Mesothelial cell of epicardium (in vitro differentiated cells): ENCODE measurements around the gene LAMB2. TPM values are rescaled to one million over a fixed set of nuclear protein-coding genes. Genes with fewer than 3 reads are reported as not detected.

Experiments
- DNase-seq, 2 experiments: peaks; one replicate each; pipeline ENCODE4 v3.0.0; 2021; ENCODE audit warnings: low spot score in 2 of 2; ENCODE audit not compliant: unreplicated experiment in 2 of 2
- H3K27ac Mint-ChIP-seq: 2 replicates; pipeline ENCODE4 v1.8.0; 2021; ENCODE audit warnings: mixed read lengths
- H3K27me3 Mint-ChIP-seq: 2 replicates; pipeline ENCODE4 v1.8.0; 2021; ENCODE audit warnings: low read depth, mixed read lengths
- H3K36me3 Mint-ChIP-seq: 2 replicates; pipeline ENCODE4 v1.8.0; 2021; ENCODE audit warnings: mixed read lengths
- H3K4me1 Mint-ChIP-seq: 2 replicates; pipeline ENCODE4 v1.8.0; 2021; ENCODE audit warnings: mixed read lengths
- H3K4me3 Mint-ChIP-seq: 2 replicates; pipeline ENCODE4 v1.8.0; 2021; ENCODE audit warnings: mild to moderate bottlenecking, moderate library complexity, mixed read lengths
- H3K9me3 Mint-ChIP-seq: 2 replicates; pipeline ENCODE4 v1.8.0; 2021; ENCODE audit warnings: mixed read lengths
- total RNA-seq: library from RNA; stranded (reverse); gene quantifications from 3 replicates; pipeline ENCODE4 v1.2.1, GENCODE V29; 2021
- TF ChIP-seq, protein P1 (sequence below): fragments of 200-600 bp; sonication (generic); IDR thresholded peaks from one replicate; pipeline ENCODE4 v1.5.0; 2021; ENCODE audit warnings: antibody characterized with exemption; ENCODE audit not compliant: unreplicated experiment

Gene LAMB2
- total RNA-seq, 1 donor from 2014 or later, result 359 TPM

DNA sequence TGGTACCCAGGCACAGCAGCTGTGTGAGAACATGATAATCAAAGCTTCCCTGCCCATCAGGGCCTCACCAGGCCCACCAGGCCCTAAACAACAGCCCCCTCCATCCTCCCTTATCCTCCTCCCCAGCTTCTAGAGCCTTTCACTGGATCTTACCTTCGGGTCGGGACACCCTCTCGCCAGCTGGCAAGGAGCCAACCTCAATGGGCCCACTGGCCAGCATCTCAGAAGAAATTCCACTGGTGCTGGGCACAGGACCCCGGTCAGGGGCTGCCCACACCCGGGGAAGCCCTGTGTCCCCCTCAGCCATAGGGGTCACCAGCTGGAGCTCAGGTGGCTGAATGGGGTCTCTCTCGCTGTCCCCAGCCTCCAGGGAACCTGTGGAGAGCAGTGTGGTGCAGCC lies 21.5 kb downstream of the LAMB2 start:
- Mint-ChIP-seq H3K36me3 (peaks cover 34% of the 10 kb centered on the region), H3K4me1 (no peaks in the 10 kb centered on the region), H3K9me3 (no peaks in the 10 kb centered on the region), H3K27me3 (no peaks in the 10 kb centered on the region), H3K4me3 (no peak overlapping the region), H3K27ac (no peak overlapping the region)
- TF ChIP-seq, protein P1, sequence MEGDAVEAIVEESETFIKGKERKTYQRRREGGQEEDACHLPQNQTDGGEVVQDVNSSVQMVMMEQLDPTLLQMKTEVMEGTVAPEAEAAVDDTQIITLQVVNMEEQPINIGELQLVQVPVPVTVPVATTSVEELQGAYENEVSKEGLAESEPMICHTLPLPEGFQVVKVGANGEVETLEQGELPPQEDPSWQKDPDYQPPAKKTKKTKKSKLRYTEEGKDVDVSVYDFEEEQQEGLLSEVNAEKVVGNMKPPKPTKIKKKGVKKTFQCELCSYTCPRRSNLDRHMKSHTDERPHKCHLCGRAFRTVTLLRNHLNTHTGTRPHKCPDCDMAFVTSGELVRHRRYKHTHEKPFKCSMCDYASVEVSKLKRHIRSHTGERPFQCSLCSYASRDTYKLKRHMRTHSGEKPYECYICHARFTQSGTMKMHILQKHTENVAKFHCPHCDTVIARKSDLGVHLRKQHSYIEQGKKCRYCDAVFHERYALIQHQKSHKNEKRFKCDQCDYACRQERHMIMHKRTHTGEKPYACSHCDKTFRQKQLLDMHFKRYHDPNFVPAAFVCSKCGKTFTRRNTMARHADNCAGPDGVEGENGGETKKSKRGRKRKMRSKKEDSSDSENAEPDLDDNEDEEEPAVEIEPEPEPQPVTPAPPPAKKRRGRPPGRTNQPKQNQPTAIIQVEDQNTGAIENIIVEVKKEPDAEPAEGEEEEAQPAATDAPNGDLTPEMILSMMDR, result no peak
- DNase-seq, result no peak

DNA sequence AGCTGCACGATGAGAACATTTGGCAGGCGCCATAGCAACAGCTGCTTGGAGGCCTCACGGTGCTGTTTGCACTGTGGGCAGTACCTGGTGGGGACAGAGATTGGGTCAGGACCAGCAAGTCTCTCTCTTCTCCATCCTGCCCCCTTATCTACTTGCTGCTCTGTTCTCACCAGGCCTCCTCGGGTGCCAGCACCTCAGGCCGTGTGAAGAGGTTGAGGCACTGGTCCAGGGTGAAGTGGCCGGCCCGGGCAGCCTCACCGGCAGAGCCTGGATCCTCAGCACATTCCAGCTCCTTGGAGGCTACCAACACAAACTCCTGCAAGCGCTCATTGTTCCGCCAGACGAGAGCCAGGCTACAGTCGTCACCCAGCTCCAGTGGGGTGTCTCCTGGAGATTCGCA lies 22.1 kb downstream of the LAMB2 start:
- DNase-seq, result no peak
- no peaks in the 10 kb centered on the region for H3K9me3 Mint-ChIP-seq
- H3K27ac Mint-ChIP-seq, result no peak overlapping the region
- peaks cover 29% of the 10 kb centered on the region for H3K36me3 Mint-ChIP-seq
- peaks cover 1% of the 10 kb centered on the region for H3K4me1 Mint-ChIP-seq
- no peaks in the 10 kb centered on the region for H3K27me3 Mint-ChIP-seq
- H3K4me3 Mint-ChIP-seq, result no peak overlapping the region
- TF ChIP-seq, protein P1, result no peak

DNA sequence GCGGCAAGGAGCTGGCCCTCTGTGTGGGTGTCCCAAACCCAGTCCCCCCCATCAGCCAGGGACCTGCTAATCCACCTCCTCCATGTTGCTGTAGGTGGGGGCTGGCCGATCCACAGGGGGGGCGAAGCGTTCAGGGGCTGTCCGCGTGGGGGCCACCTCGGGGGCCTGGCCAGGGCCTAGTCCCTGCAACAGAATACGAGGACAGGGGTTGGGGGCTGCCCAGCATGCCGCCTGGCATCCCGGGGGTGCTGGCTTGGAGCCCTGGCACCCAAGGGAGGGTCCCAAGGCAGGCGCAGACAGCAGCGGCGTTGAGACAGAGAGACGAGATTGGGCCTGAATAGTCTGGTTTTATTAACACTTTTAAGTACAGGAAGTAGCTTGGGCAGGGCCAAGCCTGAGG lies 24.5 kb downstream of the LAMB2 start:
- Mint-ChIP-seq H3K9me3 (no peaks in the 10 kb centered on the region), H3K4me1 (peaks cover 21% of the 10 kb centered on the region), H3K27me3 (no peaks in the 10 kb centered on the region), H3K4me3 (no peak overlapping the region), H3K27ac (no peak overlapping the region), H3K36me3 (peaks cover 21% of the 10 kb centered on the region)
- TF ChIP-seq, protein P1, result no peak
- DNase-seq, result no peak

DNA sequence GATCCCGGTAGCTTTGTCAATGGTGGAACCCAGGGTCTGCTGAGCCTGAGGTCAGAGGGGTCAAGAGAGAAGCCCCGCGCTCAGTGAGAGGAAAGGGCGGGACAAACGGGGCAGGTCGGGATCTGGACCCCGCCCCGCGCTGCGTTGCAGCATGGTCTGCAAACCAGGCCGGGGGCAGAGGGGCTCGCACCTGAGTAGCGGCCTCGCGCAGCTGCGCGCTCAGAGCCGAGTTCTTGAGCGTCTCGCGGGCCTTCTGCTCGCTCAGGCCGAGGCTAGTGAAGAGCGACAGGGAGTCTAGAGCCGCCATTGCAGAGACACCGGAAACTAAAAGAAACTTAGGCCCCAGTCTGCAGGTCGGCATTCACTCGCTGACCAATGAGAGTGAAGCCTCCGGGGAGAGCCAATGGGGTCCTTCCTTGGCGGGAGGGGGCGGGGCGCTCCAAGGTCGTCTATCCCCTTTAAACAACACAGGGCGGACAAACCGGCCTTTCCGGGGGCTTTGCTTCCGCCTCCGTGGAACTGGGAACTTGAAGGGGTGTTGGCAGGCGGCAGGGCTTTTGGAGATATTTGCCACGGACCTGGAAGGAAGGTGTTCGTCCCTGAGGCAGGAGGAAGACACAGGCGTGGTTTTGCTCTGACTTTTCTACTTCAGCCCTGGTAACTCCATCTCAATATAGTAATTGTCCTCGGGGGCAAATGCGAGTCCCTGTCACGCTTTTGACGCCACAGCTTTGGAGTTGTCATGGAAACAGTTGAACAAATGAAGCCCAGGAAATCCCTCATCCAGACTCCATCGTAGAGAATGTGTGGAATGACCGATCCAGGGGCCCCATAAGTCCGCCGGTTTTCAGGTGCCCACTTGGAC lies 28.2 kb downstream of the LAMB2 start, which contains the start of gene QARS1:
TSS of gene QARS1 (minus strand) at position 331 of the 865 bp plus-strand sequence. CDS start at position 307, 24 bp downstream.
- peaks cover 24% of the 10 kb centered on the region for H3K4me1 Mint-ChIP-seq
- H3K9me3 Mint-ChIP-seq, result no peaks in the 10 kb centered on the region
- no peaks in the 10 kb centered on the region for H3K27me3 Mint-ChIP-seq
- peak within 1 kb of the TSS; percentile 98 for H3K4me3 Mint-ChIP-seq
- peak within 1 kb of the TSS; percentile 97 for H3K27ac Mint-ChIP-seq
- DNase-seq, result peak; percentile 86 to 95
- H3K36me3 Mint-ChIP-seq, result peaks cover 19% of the 10 kb centered on the region
- TF ChIP-seq, protein P1, result no peak

DNA sequence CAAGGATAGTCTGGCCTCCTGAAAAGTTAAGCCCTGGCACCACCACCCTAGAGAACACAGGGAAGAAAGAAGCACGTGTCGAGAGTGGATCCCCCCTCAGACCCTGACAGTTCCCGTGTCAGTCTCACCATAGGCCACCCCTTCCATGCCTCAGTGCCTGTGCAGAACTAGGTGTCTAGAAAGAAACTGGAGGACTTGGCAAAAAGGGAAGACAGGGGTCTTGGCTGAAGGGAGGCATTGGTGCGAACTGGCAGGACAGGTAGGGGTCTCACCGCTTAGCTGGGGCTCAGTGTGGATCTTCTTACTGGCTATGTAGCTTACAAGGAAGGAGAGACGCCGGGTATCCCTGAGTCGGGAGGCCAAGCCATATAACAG lies 28.8 kb downstream of the LAMB2 start:
- H3K4me1 Mint-ChIP-seq, result peaks cover 24% of the 10 kb centered on the region
- H3K36me3 Mint-ChIP-seq, result peaks cover 19% of the 10 kb centered on the region
- H3K9me3 Mint-ChIP-seq, result no peaks in the 10 kb centered on the region
- H3K27me3 Mint-ChIP-seq, result no peaks in the 10 kb centered on the region
- TF ChIP-seq, protein P1, result no peak
- peak overlapping the region; percentile 98 for H3K4me3 Mint-ChIP-seq
- DNase-seq, result no peak
- peak overlapping the region; percentile 97 for H3K27ac Mint-ChIP-seq
